Uterus (tissue), 4 donors: ENCODE data around the gene SLC44A1. TPM values are rescaled to one million over a fixed set of nuclear protein-coding genes. Genes with fewer than 3 reads are reported as not detected.

Experiments used
- DNase-seq, 2 donors: peaks; one replicate each; pipeline ENCODE4 v3.0.0-alpha.2; 2019 to 2020
- H3K27ac ChIP-seq, 2 donors: fragments of 200-600 bp; sonication (generic); 1 replicate in 1 of 2; 2 replicates in 1 of 2; pipeline ENCODE4 v1.5.1; 2016 to 2018
- H3K27me3 ChIP-seq, 2 donors: fragments of 200-600 bp; sonication (generic); one replicate each; pipeline ENCODE4 v1.5.1; 2018 to 2019; ENCODE audit warnings: control low read depth in 1 of 2
- H3K36me3 ChIP-seq, 2 donors: fragments of 200-600 bp; sonication (generic); one replicate each; pipeline ENCODE4 v1.5.1; 2019; ENCODE audit warnings: control low read depth in 1 of 2
- H3K4me1 ChIP-seq, 2 donors: fragments of 200-600 bp; sonication (generic); one replicate each; pipeline ENCODE4 v1.5.1; 2018 to 2019; ENCODE audit warnings: control low read depth in 1 of 2
- H3K4me3 ChIP-seq, 2 donors: fragments of 200-600 bp; sonication (generic); 1 replicate in 1 of 2; 2 replicates in 1 of 2; pipeline ENCODE4 v1.5.1; 2018 to 2019; ENCODE audit warnings: mild to moderate bottlenecking in 1 of 2
- H3K9me3 ChIP-seq, 2 donors: fragments of 200-600 bp; sonication (generic); one replicate each; pipeline ENCODE4 v1.5.1; 2019; ENCODE audit warnings: control low read depth in 1 of 2
- POLR2A ChIP-seq, 2 donors: fragments of 450-650 bp; IDR thresholded peaks; one replicate each; pipeline ENCODE4 v1.6.1; 2016; ENCODE audit warnings: antibody characterized with exemption in 2 of 2, mild to moderate bottlenecking in 1 of 2, moderate library complexity in 1 of 2
- intact Hi-C: fragments of 100-400 bp; cut with DNase I; formaldehyde crosslinking; loops from one replicate; pipeline ENCODE4 v1.15.1; 2023; ENCODE audit warnings: low total_unique reads
- total RNA-seq, 4 donors: library from RNA; depleted of rRNA in 3 of 4; stranded (reverse); fragments of >200 nt in 3 of 4; gene quantifications; one replicate each; pipeline versions ENCODE4 v1.1.0 to v1.2.4, GENCODE V29; 2014 to 2023
- TF ChIP-seq, protein P1 (sequence below), 4 experiments: fragments of 200-600 bp in 2 of 4; fragments of 450-650 bp in 2 of 4; sonication (generic) in 2 of 4; IDR thresholded peaks; one replicate each; pipeline ENCODE4 v1.5.1; 2016 to 2019; ENCODE audit warnings: antibody characterized with exemption in 4 of 4, mild to moderate bottlenecking in 2 of 4, moderate library complexity in 1 of 4
- donor health status: DM: yes; HTN: yes; CAD: no.

The SLC44A1 gene
- total RNA-seq, 4 donors from 2014 or later: 58.2 to 75.0 (median 63.0) TPM

DNA sequence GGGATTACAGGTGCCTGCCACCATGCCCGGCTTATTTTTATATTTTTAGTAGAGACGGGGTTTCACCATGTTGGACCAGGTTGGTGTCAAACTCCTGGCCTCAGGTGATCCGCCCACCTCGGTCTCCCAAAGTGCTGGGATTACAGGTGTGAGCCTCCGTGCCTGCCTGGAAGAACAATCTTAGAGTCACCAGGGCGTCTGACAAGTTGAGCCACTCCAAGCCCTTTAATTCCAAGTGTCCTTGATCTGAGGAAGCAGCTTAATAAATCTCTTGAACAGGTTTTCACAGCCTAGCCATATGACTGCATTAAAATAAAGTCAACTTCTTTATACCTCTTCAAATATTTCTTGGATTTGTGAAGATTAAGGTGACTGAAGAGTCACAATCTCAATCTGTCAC is 31.5 kb downstream of the SLC44A1 start:
- TF ChIP-seq, protein P1, sequence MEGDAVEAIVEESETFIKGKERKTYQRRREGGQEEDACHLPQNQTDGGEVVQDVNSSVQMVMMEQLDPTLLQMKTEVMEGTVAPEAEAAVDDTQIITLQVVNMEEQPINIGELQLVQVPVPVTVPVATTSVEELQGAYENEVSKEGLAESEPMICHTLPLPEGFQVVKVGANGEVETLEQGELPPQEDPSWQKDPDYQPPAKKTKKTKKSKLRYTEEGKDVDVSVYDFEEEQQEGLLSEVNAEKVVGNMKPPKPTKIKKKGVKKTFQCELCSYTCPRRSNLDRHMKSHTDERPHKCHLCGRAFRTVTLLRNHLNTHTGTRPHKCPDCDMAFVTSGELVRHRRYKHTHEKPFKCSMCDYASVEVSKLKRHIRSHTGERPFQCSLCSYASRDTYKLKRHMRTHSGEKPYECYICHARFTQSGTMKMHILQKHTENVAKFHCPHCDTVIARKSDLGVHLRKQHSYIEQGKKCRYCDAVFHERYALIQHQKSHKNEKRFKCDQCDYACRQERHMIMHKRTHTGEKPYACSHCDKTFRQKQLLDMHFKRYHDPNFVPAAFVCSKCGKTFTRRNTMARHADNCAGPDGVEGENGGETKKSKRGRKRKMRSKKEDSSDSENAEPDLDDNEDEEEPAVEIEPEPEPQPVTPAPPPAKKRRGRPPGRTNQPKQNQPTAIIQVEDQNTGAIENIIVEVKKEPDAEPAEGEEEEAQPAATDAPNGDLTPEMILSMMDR (IDR thresholded peaks at IDR 0.05): no peak
- TF ChIP-seq POLR2A (IDR thresholded peaks at IDR 0.05): no peak
- no peak overlapping the region for H3K27ac ChIP-seq
- intact Hi-C loops: no loop called here

DNA sequence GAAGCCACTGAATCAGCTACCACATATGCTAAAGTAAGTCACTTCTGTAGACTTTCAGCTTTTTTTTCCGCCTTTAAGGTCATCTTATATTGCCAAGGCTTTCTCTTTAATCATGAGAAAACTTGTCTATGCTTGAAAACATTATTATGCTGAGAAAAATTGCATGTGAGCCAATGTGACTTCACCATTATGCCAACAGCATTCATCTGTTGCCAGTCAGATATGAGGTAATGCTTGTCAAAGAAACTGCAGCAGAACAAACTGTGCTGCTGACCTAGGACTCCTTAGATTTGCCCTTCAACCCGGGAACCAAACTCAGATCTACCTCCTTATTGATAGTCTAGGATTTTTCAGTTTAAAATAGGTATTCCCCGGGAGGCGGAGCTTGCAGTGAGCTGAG is 34.3 kb downstream of the SLC44A1 start:
- Histone ChIP-seq H3K27me3 (no peaks in the 10 kb centered on the region), H3K4me1 (no peaks in the 10 kb centered on the region), H3K9me3 (no peaks in the 10 kb centered on the region), H3K36me3 (no peaks in the 10 kb centered on the region), H3K4me3 (no peak overlapping the region), H3K27ac (no peak overlapping the region)
- intact Hi-C loops: no loop called here
- no peak for TF ChIP-seq POLR2A (IDR thresholded peaks at IDR 0.05)
- TF ChIP-seq, protein P1 (IDR thresholded peaks at IDR 0.05): no peak
- DNase-seq: no peak

More for the DNA sequence above, 31.5 kb downstream of the SLC44A1 start:
- Histone ChIP-seq H3K9me3 (no peaks in the 10 kb centered on the region), H3K36me3 (no peaks in the 10 kb centered on the region), H3K27me3 (no peaks in the 10 kb centered on the region), H3K4me1 (peaks cover 0 to 3% of the 10 kb centered on the region in 2 donors), H3K4me3 (no peak overlapping the region)
- DNase-seq: no peak

- DNase-seq: no peak
- no peaks in the 10 kb centered on the region for H3K4me1 ChIP-seq
- TF ChIP-seq POLR2A (IDR thresholded peaks at IDR 0.05): no peak
- TF ChIP-seq, protein P1 (IDR thresholded peaks at IDR 0.05): no peak
- H3K36me3 ChIP-seq: no peaks in the 10 kb centered on the region
- H3K27me3 ChIP-seq: no peaks in the 10 kb centered on the region
- H3K9me3 ChIP-seq: no peaks in the 10 kb centered on the region
- H3K4me3 ChIP-seq: no peak overlapping the region
- intact Hi-C loops: no loop called here
- no peak overlapping the region for H3K27ac ChIP-seq
Measured at GRCh38 chr9:105280691-105281090, 36.2 kb downstream of the SLC44A1 start.

- Histone ChIP-seq H3K4me3 (no peak overlapping the region), H3K27me3 (no peaks in the 10 kb centered on the region), H3K27ac (no peak overlapping the region), H3K4me1 (no peaks in the 10 kb centered on the region), H3K9me3 (no peaks in the 10 kb centered on the region), H3K36me3 (no peaks in the 10 kb centered on the region)
- intact Hi-C loops: no loop called here
- TF ChIP-seq, protein P1 (IDR thresholded peaks at IDR 0.05): no peak
- TF ChIP-seq POLR2A (IDR thresholded peaks at IDR 0.05): no peak
- no peak for DNase-seq
Measured at GRCh38 chr9:105281272-105281671, 36.8 kb downstream of the SLC44A1 start.

- Histone ChIP-seq H3K9me3 (no peaks in the 10 kb centered on the region), H3K27me3 (no peaks in the 10 kb centered on the region), H3K4me3 (no peak overlapping the region), H3K27ac (no peak overlapping the region), H3K4me1 (no peaks in the 10 kb centered on the region), H3K36me3 (no peaks in the 10 kb centered on the region)
- no peak for DNase-seq
- intact Hi-C loops: no loop called here
- TF ChIP-seq, protein P1 (IDR thresholded peaks at IDR 0.05): no peak
- no peak for TF ChIP-seq POLR2A (IDR thresholded peaks at IDR 0.05)
Measured at GRCh38 chr9:105281926-105282325, 37.5 kb downstream of the SLC44A1 start.
